Skeletal muscle satellite cell (primary cell): ENCODE results near the gene IGDCC3.

Experiments
- H3K27me3 ChIP-seq: 2 replicates; pipeline ENCODE4 v1.7.0; 2013; ENCODE audit warnings: low read length; ENCODE audit not compliant: control insufficient read depth, insufficient read depth
- H3K36me3 ChIP-seq: 2 replicates; pipeline ENCODE4 v1.7.0; 2013; ENCODE audit warnings: mild to moderate bottlenecking, control low read depth, low read length; ENCODE audit not compliant: insufficient read depth
- H3K4me1 ChIP-seq: 2 replicates; pipeline ENCODE4 v1.7.0; 2013; ENCODE audit warnings: low read length; ENCODE audit not compliant: control insufficient read depth, insufficient read depth
- H3K4me2 ChIP-seq: 2 replicates; pipeline ENCODE4 v1.7.0; 2013; ENCODE audit warnings: mild to moderate bottlenecking, low read length
- H3K4me3 ChIP-seq: 2 replicates; pipeline ENCODE4 v1.7.0; 2013; ENCODE audit warnings: low read length
- H3K9ac ChIP-seq: 2 replicates; pipeline ENCODE4 v1.7.0; 2013; ENCODE audit warnings: mild to moderate bottlenecking, low read depth, low read length, moderate library complexity
- H3K9me3 ChIP-seq: replicated peaks from 2 replicates; pipeline ENCODE4 v1.7.0; 2013; ENCODE audit warnings: mild to moderate bottlenecking, control low read depth, low read length

Gene IGDCC3

DNA sequence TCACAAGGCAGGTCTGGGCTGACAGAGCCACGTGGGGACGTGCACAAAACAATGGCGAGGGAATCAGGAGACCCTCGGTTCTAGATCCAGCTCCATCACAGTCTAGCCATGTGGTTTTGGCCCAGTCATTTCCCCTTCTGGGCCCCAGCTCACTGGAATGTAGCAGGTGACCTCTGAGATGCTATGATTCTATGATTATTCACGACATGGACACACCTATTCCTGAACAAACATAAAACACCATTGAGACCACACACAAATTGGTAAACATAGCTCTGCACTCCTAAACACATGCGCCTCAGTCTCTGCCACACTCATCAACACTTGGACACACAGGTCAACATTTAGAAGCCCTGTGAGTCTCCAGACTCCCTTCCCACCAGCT, 36.0 kb upstream of the IGDCC3 start:
- no peak overlapping the region for H3K9ac ChIP-seq
- H3K4me2 ChIP-seq = no peak overlapping the region
- H3K9me3 ChIP-seq = no peaks in the 10 kb centered on the region
- H3K36me3 ChIP-seq = no peaks in the 10 kb centered on the region
- H3K4me1 ChIP-seq = peaks cover 31% of the 10 kb centered on the region
- H3K27me3 ChIP-seq = peaks cover 57% of the 10 kb centered on the region
- H3K4me3 ChIP-seq = no peak overlapping the region

DNA sequence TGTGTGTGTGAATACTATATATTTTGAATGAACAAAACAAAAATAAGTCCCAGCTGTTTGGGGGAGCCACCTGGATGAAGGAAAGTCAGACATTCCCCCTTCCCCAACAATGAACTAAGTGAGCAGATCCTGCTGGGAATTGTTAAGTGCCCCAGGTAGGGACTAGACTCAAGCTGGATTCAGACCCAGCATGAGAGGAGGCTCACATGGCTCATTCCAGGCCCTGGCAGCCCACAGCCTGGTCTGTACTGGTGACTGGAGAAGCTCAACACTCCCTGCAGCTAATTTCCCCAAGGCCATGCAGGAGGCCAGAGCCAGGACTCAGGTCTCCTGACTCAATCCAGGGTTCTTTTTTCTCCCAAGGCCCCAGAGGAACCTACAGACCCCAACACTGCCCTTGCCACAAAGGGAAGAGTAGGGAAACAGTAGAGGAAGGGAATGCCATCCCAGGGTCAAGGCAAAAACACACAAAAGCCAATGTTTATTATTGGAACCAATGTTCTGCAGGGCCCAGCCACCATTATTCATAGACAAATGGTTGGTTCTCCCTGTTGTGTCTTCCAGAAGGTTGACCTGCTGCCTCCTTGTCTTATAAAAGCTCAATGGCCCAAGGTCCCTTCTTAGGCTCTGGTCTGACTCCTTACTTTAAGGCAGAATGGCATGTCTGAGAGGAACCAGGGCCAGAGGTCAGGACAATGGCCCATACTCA, 35.4 kb upstream of the IGDCC3 start:
- no peaks in the 10 kb centered on the region for H3K9me3 ChIP-seq
- H3K4me3 ChIP-seq = no peak overlapping the region

DNA sequence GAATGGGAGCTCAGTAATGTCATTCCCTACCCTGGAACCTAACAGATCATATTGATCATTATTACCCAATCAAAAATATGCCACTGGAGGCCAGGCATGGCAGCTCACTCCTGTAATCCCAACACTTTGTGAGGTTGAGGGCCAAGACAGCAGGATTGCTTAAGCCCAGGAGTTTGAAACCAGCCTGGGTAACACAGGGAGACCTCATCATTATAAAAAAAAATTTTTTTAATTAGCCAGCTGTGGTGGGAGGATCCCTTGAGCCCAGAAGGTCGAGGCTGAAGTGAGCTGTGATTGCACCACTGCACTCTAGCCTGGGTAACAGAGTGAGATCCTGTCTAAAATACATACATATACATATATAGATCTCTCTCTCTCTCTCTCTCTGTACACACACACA, 34.8 kb upstream of the IGDCC3 start:
- Histone ChIP-seq H3K27me3 (peaks cover 45% of the 10 kb centered on the region), H3K4me1 (peaks cover 36% of the 10 kb centered on the region), H3K36me3 (no peaks in the 10 kb centered on the region), H3K9me3 (no peaks in the 10 kb centered on the region), H3K4me2 (no peak overlapping the region), H3K4me3 (no peak overlapping the region), H3K9ac (no peak overlapping the region)

More for the DNA sequence above, 35.4 kb upstream of the IGDCC3 start:
- peaks cover 36% of the 10 kb centered on the region for H3K4me1 ChIP-seq
- no peak overlapping the region for H3K4me2 ChIP-seq
- peaks cover 52% of the 10 kb centered on the region for H3K27me3 ChIP-seq
- no peak overlapping the region for H3K9ac ChIP-seq
- H3K36me3 ChIP-seq = no peaks in the 10 kb centered on the region

DNA sequence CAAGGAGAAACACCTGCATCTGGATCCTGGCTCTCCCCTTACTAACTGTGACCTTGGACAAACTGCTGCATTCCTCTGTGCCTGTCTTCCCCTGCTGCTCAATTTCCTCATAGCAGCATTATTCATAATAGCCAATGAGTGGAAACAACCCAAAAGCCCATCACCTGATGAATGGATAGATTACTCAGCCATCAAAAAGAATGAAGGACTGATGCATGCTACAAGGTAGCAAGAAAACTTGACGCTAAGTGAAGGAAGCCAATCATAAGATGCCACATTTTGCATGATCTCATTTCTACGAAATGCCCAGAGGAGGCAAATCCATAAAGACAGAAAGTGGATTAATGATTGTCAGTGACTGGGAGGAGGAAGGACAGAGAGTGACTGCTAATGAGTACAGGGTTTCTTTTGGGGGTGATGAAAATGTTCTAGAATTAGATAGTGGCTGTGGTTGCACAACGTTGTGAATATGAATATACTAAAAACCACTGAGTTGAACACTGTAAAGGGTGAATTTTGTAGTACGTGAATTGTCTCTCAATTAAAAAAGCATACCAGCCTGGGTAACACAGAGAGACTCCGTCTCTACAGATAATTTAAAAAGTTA, 33.8 kb upstream of the IGDCC3 start:
- no peak overlapping the region for H3K9ac ChIP-seq
- no peak overlapping the region for H3K4me2 ChIP-seq

DNA sequence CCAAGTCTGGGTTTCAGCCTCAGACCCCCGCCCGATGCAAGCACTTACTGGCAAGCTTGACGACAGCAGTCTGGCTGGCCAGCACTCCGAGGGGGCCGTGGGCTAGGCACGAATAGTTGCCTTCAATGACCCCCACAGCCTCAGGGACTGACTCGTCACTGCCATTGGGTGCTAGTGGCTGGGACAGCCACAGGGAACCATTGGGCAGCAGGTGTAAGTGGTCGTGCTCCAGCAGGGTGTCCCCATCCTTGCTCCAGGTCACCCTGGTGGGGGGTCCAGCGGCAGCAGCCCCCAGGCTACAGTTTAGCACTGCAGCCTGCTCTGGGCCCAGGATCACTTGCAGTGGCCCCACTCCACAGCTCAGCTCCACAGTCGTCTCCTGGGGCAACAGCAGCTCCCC, 33.2 kb upstream of the IGDCC3 start:
- Histone ChIP-seq H3K9ac (no peak overlapping the region), H3K4me1 (peaks cover 26% of the 10 kb centered on the region), H3K27me3 (peaks cover 37% of the 10 kb centered on the region), H3K36me3 (no peaks in the 10 kb centered on the region), H3K4me3 (no peak overlapping the region), H3K9me3 (no peaks in the 10 kb centered on the region), H3K4me2 (no peak overlapping the region)

More for the DNA sequence above, 33.8 kb upstream of the IGDCC3 start:
- H3K36me3 ChIP-seq = no peaks in the 10 kb centered on the region
- H3K9me3 ChIP-seq = no peaks in the 10 kb centered on the region
- H3K27me3 ChIP-seq = peaks cover 38% of the 10 kb centered on the region
- no peak overlapping the region for H3K4me3 ChIP-seq
- peaks cover 28% of the 10 kb centered on the region for H3K4me1 ChIP-seq

DNA sequence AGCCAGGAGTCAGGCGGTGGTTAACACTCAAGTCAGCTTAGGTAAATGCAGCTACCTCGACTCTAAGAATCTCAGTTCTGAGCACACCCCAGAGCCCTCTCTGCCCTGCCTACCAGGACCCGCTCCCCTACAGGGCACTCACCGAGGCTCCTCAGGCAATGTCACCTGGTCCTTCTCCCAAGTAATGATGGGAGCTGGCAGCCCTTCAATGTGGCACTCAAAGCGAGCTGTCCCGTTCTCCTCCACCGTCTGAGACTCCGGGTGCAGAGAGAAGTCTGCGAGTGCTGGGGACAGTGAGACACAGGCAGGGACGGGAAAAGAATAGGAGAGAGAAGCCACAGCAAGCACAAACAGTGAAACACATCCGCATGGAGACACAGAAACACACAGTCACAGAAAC, 32.2 kb upstream of the IGDCC3 start:
- H3K4me1 ChIP-seq = peaks cover 19% of the 10 kb centered on the region
- peaks cover 31% of the 10 kb centered on the region for H3K27me3 ChIP-seq
- H3K4me2 ChIP-seq = no peak overlapping the region
- H3K36me3 ChIP-seq = no peaks in the 10 kb centered on the region
- no peak overlapping the region for H3K9ac ChIP-seq
- H3K4me3 ChIP-seq = no peak overlapping the region
- no peaks in the 10 kb centered on the region for H3K9me3 ChIP-seq

DNA sequence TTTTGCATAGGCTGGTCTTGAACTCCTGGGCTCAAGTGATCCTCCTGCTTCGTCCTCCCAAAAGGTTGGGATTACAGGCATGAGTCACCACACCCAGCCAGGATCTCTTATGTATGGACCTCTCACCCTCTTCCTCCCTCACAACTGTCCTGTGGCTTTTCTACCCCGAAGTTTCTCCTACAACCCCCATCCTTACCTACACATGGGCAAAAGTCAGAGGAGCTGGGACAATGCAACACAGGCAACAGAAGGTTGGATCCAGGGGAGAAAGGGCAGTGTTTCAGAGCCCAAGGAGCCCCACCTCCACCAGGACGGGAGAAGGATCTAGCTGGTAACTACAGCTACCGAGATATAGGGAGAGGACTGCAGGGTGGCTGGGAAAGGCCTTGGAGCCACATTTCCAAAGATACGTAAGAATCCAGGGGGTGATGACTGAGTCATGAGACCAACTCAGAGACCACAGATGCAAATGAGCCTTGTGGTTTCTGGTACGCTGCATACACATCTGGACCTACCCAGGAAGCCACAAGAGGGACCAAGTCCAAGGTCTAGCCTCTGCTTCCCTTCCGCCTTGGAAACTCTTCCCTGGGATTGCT, 31.3 kb upstream of the IGDCC3 start:
- H3K9ac ChIP-seq = no peak overlapping the region
- no peaks in the 10 kb centered on the region for H3K9me3 ChIP-seq
- peak overlapping the region; percentile 37 for H3K4me2 ChIP-seq
- peaks cover 14% of the 10 kb centered on the region for H3K4me1 ChIP-seq
- no peaks in the 10 kb centered on the region for H3K36me3 ChIP-seq
- no peak overlapping the region for H3K4me3 ChIP-seq
- peaks cover 34% of the 10 kb centered on the region for H3K27me3 ChIP-seq

DNA sequence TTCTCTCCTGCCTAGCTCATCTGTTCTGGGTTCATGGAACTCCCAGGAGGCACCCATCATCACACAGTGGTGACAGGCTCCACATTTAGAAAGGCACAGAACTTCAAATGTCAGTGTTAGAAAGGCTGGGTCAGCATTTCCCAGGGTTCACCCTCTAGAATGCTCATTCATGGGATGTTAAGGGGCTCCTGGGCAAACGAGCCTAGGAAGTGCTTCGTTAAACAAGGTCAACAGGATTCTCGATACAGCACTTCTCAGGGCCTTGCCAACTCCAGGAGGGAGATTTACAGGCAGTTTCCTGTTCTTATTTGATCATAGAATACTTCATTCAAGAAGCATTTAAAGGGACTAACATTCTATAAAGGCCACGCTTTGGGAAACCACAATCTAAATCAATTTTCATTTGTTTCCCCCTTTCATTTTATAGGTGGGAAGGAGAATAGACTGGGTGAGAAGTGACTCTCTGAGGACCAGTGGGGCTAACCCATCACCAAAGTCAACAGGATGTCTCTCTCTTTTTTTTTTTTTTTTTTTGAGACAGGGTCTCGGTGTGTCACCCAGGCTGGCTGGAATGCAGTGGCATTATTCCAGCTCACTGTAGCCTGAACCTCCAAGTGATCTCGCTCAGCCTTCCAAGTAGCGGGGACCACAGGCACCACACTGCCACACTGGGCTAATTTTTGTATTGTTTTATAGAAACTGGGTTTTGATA, 30.7 kb upstream of the IGDCC3 start:
- Histone ChIP-seq H3K9me3 (no peaks in the 10 kb centered on the region), H3K4me2 (no peak overlapping the region), H3K4me1 (peaks cover 14% of the 10 kb centered on the region), H3K36me3 (no peaks in the 10 kb centered on the region), H3K4me3 (no peak overlapping the region), H3K9ac (no peak overlapping the region), H3K27me3 (peaks cover 34% of the 10 kb centered on the region)

DNA sequence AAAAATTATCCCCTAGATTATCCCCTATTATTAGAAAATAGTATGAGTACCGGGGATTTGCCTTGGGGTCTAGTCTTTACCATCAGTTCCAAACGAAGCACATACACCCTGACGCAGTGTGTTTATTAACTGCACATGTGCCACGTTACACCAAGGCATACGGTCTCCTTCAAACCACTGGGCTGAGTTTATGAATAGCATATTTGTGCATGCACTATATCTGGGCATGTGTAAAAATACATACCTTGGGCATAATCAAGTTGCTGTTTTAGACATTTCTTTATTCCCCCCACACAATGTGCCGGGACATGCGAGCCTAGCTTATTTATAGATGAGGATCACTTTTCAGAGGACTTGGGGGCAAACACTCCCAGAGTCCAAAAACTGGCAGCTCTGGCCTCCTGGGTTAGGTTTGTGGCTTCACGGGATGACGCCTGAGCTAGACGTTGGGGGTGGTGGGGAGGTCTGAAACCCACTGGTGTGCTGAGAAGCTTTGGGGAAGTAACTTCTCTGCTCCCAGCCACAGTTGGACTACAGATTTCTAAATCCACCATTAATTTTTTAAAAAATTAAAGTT, 28.7 kb upstream of the IGDCC3 start:
- Histone ChIP-seq H3K27me3 (peaks cover 35% of the 10 kb centered on the region), H3K36me3 (no peaks in the 10 kb centered on the region), H3K9ac (no peak overlapping the region), H3K4me3 (no peak overlapping the region), H3K4me2 (no peak overlapping the region), H3K9me3 (no peaks in the 10 kb centered on the region), H3K4me1 (peaks cover 14% of the 10 kb centered on the region)

DNA sequence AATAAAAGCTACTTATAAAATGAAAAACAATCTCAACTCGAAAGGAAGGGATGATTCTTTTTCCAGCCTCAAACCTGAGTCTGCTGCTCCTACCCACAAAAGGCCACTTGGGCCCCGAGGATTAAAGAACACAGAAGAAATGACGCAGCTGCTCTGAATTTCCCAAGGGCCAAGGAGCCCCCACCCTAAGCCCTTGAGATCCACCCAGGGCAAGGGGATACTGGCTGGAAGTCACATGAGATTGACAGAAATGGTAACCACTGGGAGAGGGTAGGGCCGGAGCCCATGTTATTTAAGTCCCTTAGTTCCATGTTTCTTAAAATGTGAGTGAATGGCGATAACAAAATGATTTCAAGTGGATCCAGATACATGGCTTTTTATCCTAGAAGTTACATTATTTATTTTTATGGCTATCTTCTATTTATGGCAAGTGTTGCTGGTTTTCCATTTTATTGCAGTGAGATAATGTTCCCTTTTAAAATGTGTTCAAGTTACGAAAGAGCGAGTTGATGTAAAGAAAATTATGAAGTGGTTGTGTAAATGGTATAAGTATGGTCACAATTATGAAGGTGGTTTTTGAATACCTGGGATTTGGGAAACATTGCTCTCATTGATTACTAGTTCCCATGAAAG, 28.1 kb upstream of the IGDCC3 start:
- Histone ChIP-seq H3K9me3 (no peaks in the 10 kb centered on the region), H3K9ac (no peak overlapping the region), H3K4me2 (no peak overlapping the region), H3K4me1 (peaks cover 19% of the 10 kb centered on the region), H3K27me3 (peaks cover 35% of the 10 kb centered on the region), H3K36me3 (no peaks in the 10 kb centered on the region), H3K4me3 (no peak overlapping the region)
